Neural progenitor cell (in vitro differentiated cells): ENCODE measurements around the gene RTL5. TPM values are rescaled to one million over a fixed set of nuclear protein-coding genes. Genes with fewer than 3 reads are reported as not detected.
A peak's percentile ranks its signal among the peaks of the same experiment; 100 is the strongest.

Experiments
- DNase-seq: peaks from one replicate; pipeline ENCODE4 v3.0.0-alpha.2; 2016; ENCODE audit warnings: low spot score
- H2AFZ ChIP-seq: fragments of 200-600 bp; sonication (generic); replicated peaks from 2 replicates; pipeline ENCODE4 v1.6.1; 2016; ENCODE audit warnings: antibody characterized with exemption
- H3F3A ChIP-seq: fragments of 200-600 bp; sonication (generic); 2 replicates; pipeline ENCODE4 v1.6.1; 2016; ENCODE audit warnings: antibody characterized with exemption, low read depth
- H3K27ac ChIP-seq: fragments of 200-600 bp; sonication (generic); 2 replicates; pipeline ENCODE4 v1.5.1; 2016; ENCODE audit warnings: mild to moderate bottlenecking
- H3K27me3 ChIP-seq: fragments of 200-600 bp; sonication (generic); 2 replicates; pipeline ENCODE4 v1.6.1; 2016; ENCODE audit warnings: mild to moderate bottlenecking, moderate library complexity
- H3K36me3 ChIP-seq: fragments of 200-600 bp; sonication (generic); 2 replicates; pipeline ENCODE4 v1.5.1; 2016
- H3K4me1 ChIP-seq: fragments of 200-600 bp; sonication (generic); 2 replicates; pipeline ENCODE4 v1.6.1; 2016; ENCODE audit warnings: mixed run types
- H3K4me2 ChIP-seq: fragments of 200-600 bp; sonication (generic); 2 replicates; pipeline ENCODE4 v1.6.1; 2016
- H3K4me3 ChIP-seq: fragments of 200-600 bp; sonication (generic); 2 replicates; pipeline ENCODE4 v1.5.1; 2016
- H3K79me2 ChIP-seq: fragments of 200-600 bp; sonication (generic); 2 replicates; pipeline ENCODE4 v1.6.1; 2016; ENCODE audit warnings: low read depth
- H3K9ac ChIP-seq: fragments of 200-600 bp; sonication (generic); 2 replicates; pipeline ENCODE4 v1.6.1; 2016
- H3K9me3 ChIP-seq: fragments of 200-600 bp; sonication (generic); 2 replicates; pipeline ENCODE4 v1.5.1; 2016; ENCODE audit warnings: low read depth
- H4K20me1 ChIP-seq: fragments of 200-600 bp; sonication (generic); 2 replicates; pipeline ENCODE4 v1.6.1; 2016; ENCODE audit warnings: low read depth
- H3K27ac Mint-ChIP-seq: 3 replicates; pipeline ENCODE4 v1.8.0; 2021; ENCODE audit warnings: mixed read lengths
- H3K27me3 Mint-ChIP-seq: 2 replicates; pipeline ENCODE4 v1.8.0; 2022; ENCODE audit warnings: low read depth, mild to moderate bottlenecking, inconsistent platforms, moderate library complexity, mixed read lengths; ENCODE audit not compliant: insufficient read depth
- H3K36me3 Mint-ChIP-seq: 3 replicates; pipeline ENCODE4 v1.8.0; 2021; ENCODE audit warnings: mixed read lengths
- H3K4me1 Mint-ChIP-seq: 3 replicates; pipeline ENCODE4 v1.8.0; 2021; ENCODE audit warnings: mixed read lengths
- H3K4me3 Mint-ChIP-seq: 3 replicates; pipeline ENCODE4 v1.8.0; 2021; ENCODE audit warnings: mild to moderate bottlenecking, moderate library complexity, mixed read lengths
- H3K9me3 Mint-ChIP-seq: 3 replicates; pipeline ENCODE4 v1.8.0; 2020; ENCODE audit warnings: mixed read lengths
- CTCF ChIP-seq: fragments of 200-600 bp; sonication (generic); IDR thresholded peaks from 2 replicates; pipeline ENCODE4 v1.5.1; 2017; ENCODE audit warnings: antibody characterized with exemption, mild to moderate bottlenecking
- EZH2 ChIP-seq: fragments of 200-600 bp; sonication (generic); IDR thresholded peaks from 2 replicates; pipeline ENCODE4 v1.6.1; 2017; ENCODE audit warnings: antibody characterized with exemption, mild to moderate bottlenecking, moderate library complexity
- EZH2phosphoT487 ChIP-seq: fragments of 200-600 bp; sonication (generic); IDR thresholded peaks from 2 replicates; pipeline ENCODE4 v1.6.1; 2017; ENCODE audit warnings: antibody characterized with exemption
- total RNA-seq: library from RNA; depleted of rRNA; stranded (reverse); fragments of >200 nt; gene quantifications from 2 replicates; pipeline ENCODE4 v1.2.3, GENCODE V29; 2015; ENCODE audit warnings: low replicate concordance

Gene RTL5
- total RNA-seq, 1 donor from 2014 or later = 1.0 TPM

GRCh38 chrX:72083291-72083690 lies 48.4 kb downstream of the RTL5 start:
- Mint-ChIP-seq H3K27me3 (peaks cover 6% of the 10 kb centered on the region), H3K9me3 (peaks cover 14% of the 10 kb centered on the region), H3K4me1 (peaks cover 56% of the 10 kb centered on the region), H3K27ac (peak overlapping the region; percentile 1), H3K4me3 (no peak overlapping the region), H3K36me3 (peaks cover 3% of the 10 kb centered on the region)
- no peak for DNase-seq
- no peaks in the 10 kb centered on the region for H3K36me3 ChIP-seq
- peaks cover 7% of the 10 kb centered on the region for H3K4me1 ChIP-seq
- TF ChIP-seq EZH2phosphoT487 (no peak), EZH2 (no peak), CTCF (no peak)
- no peak overlapping the region for H3K4me3 ChIP-seq
- no peaks in the 10 kb centered on the region for H3K27me3 ChIP-seq
- H3K9me3 ChIP-seq = peaks cover 5% of the 10 kb centered on the region
- no peak overlapping the region for H2AFZ ChIP-seq
- H3F3A ChIP-seq = no peaks in the 10 kb centered on the region
- H3K9ac ChIP-seq = no peak overlapping the region
- no peaks in the 10 kb centered on the region for H3K79me2 ChIP-seq
- H3K4me2 ChIP-seq = no peak overlapping the region
- H4K20me1 ChIP-seq = peaks cover 3% of the 10 kb centered on the region
- no peak overlapping the region for H3K27ac ChIP-seq

DNA sequence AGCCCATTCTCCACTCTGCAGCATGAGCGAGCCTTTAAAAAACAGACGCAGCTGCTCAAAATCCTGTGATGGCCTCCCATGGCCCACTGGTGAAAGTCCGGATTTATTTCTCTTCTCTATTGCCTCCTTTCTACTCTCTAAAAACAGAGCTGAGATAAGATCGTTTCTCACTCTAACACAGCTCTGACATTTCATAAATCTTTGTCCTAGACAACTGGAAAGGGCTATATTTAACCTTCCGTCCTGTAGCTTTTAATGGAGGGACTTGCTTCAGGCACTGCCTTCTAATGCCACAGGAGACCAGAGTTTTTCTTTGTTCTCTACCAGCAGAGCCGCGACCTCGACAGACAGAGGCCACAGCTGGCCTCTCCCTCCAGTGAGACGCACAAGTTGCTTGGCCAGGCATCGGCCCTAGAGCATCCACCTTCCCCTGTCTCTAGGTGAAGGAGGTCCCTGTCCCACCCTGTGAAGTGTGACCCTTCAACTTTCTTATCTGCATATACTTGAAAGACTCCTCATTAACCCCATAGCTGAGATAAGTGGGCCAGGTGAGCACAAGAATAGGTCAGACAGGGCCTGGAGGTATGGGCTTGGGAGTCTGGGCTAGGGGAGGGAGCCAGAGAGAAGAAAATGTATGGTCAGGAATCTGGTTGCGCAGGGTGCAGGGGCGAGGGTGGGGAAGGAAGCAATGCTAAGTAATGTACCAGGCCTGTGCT lies 50.0 kb downstream of the RTL5 start:
- H3K9me3 Mint-ChIP-seq = peaks cover 15% of the 10 kb centered on the region
- peak overlapping the region; percentile 84 for H3K27ac Mint-ChIP-seq
- no peaks in the 10 kb centered on the region for H3K36me3 ChIP-seq

GRCh38 chrX:72080800-72081199 lies 50.9 kb downstream of the RTL5 start:
- TF ChIP-seq EZH2 = no peak
- no peak for TF ChIP-seq EZH2phosphoT487
- no peak for TF ChIP-seq CTCF

More for the DNA sequence above, 50.0 kb downstream of the RTL5 start:
- no peak for DNase-seq
- H3K27me3 ChIP-seq = no peaks in the 10 kb centered on the region
- peaks cover 5% of the 10 kb centered on the region for H3K9me3 ChIP-seq
- H3K4me1 Mint-ChIP-seq = peaks cover 60% of the 10 kb centered on the region
- H2AFZ ChIP-seq = no peak overlapping the region
- H3K4me3 ChIP-seq = no peak overlapping the region
- H3K4me3 Mint-ChIP-seq = peak overlapping the region; percentile 25
- no peaks in the 10 kb centered on the region for H3K36me3 Mint-ChIP-seq
- H3K79me2 ChIP-seq = no peaks in the 10 kb centered on the region
- H3K27me3 Mint-ChIP-seq = peaks cover 9% of the 10 kb centered on the region
- no peak overlapping the region for H3K9ac ChIP-seq
- no peak overlapping the region for H3K4me2 ChIP-seq
- no peak overlapping the region for H3K27ac ChIP-seq
- peaks cover 3% of the 10 kb centered on the region for H4K20me1 ChIP-seq
- TF ChIP-seq CTCF (no peak), EZH2phosphoT487 (no peak), EZH2 (no peak)
- peaks cover 7% of the 10 kb centered on the region for H3K4me1 ChIP-seq
- H3F3A ChIP-seq = no peaks in the 10 kb centered on the region

More at GRCh38 chrX:72080800-72081199, 50.9 kb downstream of the RTL5 start:
- peaks cover 7% of the 10 kb centered on the region for H3K4me1 ChIP-seq
- H3F3A ChIP-seq = no peaks in the 10 kb centered on the region
- H3K4me2 ChIP-seq = no peak overlapping the region
- Mint-ChIP-seq H3K4me3 (no peak overlapping the region), H3K36me3 (no peaks in the 10 kb centered on the region), H3K27ac (peak overlapping the region; percentile 84), H3K4me1 (peaks cover 61% of the 10 kb centered on the region), H3K27me3 (peaks cover 9% of the 10 kb centered on the region), H3K9me3 (peaks cover 15% of the 10 kb centered on the region)
- H3K9me3 ChIP-seq = peaks cover 5% of the 10 kb centered on the region
- H3K36me3 ChIP-seq = no peaks in the 10 kb centered on the region
- H3K27ac ChIP-seq = no peak overlapping the region
- DNase-seq = no peak
- H2AFZ ChIP-seq = no peak overlapping the region
- no peak overlapping the region for H3K9ac ChIP-seq
- H3K79me2 ChIP-seq = no peaks in the 10 kb centered on the region
- H3K4me3 ChIP-seq = no peak overlapping the region
- no peaks in the 10 kb centered on the region for H3K27me3 ChIP-seq
- peaks cover 3% of the 10 kb centered on the region for H4K20me1 ChIP-seq
